Activated naive CD8-positive, alpha-beta T cell (primary cell): ENCODE data around the gene CPEB4.

Experiments used
- H3K27ac Mint-ChIP-seq: one replicate; pipeline ENCODE4 v1.8.0; 2021; ENCODE audit warnings: mixed read lengths
- H3K27me3 Mint-ChIP-seq: one replicate; pipeline ENCODE4 v1.8.0; 2021; ENCODE audit warnings: mixed read lengths
- H3K36me3 Mint-ChIP-seq: one replicate; pipeline ENCODE4 v1.8.0; 2021; ENCODE audit warnings: mixed read lengths
- H3K4me1 Mint-ChIP-seq: one replicate; pipeline ENCODE4 v1.8.0; 2021; ENCODE audit warnings: low read depth, mixed read lengths
- H3K4me3 Mint-ChIP-seq: one replicate; pipeline ENCODE4 v1.8.0; 2021; ENCODE audit warnings: mild to moderate bottlenecking, mixed read lengths
- H3K9me3 Mint-ChIP-seq: one replicate; pipeline ENCODE4 v1.8.0; 2021; ENCODE audit warnings: low read depth, mixed read lengths

CPEB4 gene

DNA sequence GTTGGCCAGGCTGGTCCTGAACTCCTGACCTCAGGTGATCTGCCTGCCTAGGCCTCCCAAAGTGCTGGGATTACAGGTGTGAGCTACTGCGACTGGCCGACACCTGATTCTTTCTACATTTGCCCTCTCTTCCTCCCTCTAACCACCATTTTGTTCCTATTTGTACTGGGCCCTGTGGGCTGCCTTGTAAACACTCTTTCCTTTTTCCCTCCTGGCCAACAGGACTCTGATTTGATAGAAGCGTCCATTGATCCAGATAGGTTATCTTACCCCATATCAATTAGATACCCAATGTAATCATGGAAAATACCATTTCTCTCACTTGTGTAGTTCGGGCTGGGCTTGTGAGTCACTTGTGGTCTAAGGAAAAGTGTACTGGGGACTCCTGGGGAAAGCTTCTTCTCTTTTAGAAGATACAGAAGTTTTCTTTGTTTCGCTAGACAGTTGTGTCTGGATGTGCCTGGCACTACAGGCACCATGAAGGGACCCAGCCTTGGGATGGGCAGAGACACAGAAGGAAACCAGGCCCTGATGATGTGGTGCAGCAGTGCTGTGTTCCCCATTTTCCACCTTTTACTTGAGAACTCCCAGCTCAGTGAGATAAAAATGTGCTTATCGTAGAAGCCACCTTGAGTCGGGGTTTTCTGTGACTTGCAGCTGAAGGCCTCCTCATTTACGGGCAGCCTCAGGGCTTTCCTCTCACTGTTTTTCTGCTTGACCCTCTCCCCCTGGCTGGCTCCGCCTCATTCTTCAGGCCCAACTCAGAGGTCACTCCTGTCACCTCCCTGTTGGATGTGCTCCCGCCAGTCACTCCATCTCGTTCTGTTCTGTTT lies 32.8 kb upstream of the CPEB4 start:
- Mint-ChIP-seq H3K27ac (no peak overlapping the region), H3K27me3 (peaks cover 5% of the 10 kb centered on the region), H3K4me1 (no peaks in the 10 kb centered on the region), H3K9me3 (no peaks in the 10 kb centered on the region), H3K36me3 (no peaks in the 10 kb centered on the region), H3K4me3 (no peak overlapping the region)

- Mint-ChIP-seq H3K9me3 (no peaks in the 10 kb centered on the region), H3K27ac (no peak overlapping the region), H3K36me3 (no peaks in the 10 kb centered on the region), H3K4me1 (no peaks in the 10 kb centered on the region), H3K27me3 (peaks cover 4% of the 10 kb centered on the region), H3K4me3 (no peak overlapping the region)
These were observed 32.0 kb upstream of the CPEB4 start for GRCh38 chr5:173855995-173856656.

GRCh38 chr5:173857234-173857633 lies 30.9 kb upstream of the CPEB4 start:
- H3K9me3 Mint-ChIP-seq: no peaks in the 10 kb centered on the region

GRCh38 chr5:173858021-173858669 lies 30.0 kb upstream of the CPEB4 start:
- H3K36me3 Mint-ChIP-seq: no peaks in the 10 kb centered on the region
- no peaks in the 10 kb centered on the region for H3K9me3 Mint-ChIP-seq
- no peak overlapping the region for H3K27ac Mint-ChIP-seq
- H3K4me1 Mint-ChIP-seq: no peaks in the 10 kb centered on the region
- no peak overlapping the region for H3K4me3 Mint-ChIP-seq
- H3K27me3 Mint-ChIP-seq: no peaks in the 10 kb centered on the region

More at GRCh38 chr5:173857234-173857633, 30.9 kb upstream of the CPEB4 start:
- no peak overlapping the region for H3K27ac Mint-ChIP-seq
- no peaks in the 10 kb centered on the region for H3K27me3 Mint-ChIP-seq
- no peaks in the 10 kb centered on the region for H3K36me3 Mint-ChIP-seq
- no peak overlapping the region for H3K4me3 Mint-ChIP-seq
- H3K4me1 Mint-ChIP-seq: no peaks in the 10 kb centered on the region

DNA sequence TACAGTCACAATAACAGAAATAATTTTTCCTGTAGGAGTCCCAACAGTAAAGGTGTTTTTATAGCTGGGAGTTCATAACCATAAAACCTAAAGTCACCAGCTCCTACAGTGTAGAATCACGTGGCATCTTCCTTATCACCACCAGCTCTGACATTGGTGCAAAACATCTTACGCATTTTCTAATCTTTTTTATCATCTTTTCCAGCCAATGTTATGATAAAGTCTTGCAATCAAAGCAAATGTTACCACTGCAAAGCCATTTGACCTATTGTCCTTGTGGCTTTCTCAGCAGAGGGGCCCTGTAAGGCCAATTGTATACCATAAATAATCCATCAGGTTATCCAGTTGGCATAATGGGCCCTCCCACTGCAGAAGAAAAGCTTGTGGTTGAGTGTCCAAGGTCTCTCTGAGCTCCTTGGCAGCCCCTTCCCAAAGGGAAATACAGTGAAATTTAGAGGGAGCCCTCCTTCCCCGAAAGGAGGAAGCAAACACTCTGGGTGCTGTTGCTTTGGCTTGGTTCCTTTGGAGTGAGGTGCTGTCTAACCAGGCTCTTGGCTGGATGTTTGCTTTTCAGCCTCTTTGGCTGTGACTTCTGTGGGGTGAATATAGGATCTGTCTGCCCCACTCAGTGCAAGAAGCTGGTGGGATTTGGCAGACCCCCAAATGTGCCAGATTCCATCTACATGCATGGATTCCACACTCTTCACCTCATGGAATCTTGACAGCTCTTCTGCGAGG lies 29.3 kb upstream of the CPEB4 start:
- Mint-ChIP-seq H3K27ac (no peak overlapping the region), H3K4me3 (no peak overlapping the region), H3K36me3 (no peaks in the 10 kb centered on the region), H3K4me1 (no peaks in the 10 kb centered on the region), H3K27me3 (no peaks in the 10 kb centered on the region), H3K9me3 (no peaks in the 10 kb centered on the region)

DNA sequence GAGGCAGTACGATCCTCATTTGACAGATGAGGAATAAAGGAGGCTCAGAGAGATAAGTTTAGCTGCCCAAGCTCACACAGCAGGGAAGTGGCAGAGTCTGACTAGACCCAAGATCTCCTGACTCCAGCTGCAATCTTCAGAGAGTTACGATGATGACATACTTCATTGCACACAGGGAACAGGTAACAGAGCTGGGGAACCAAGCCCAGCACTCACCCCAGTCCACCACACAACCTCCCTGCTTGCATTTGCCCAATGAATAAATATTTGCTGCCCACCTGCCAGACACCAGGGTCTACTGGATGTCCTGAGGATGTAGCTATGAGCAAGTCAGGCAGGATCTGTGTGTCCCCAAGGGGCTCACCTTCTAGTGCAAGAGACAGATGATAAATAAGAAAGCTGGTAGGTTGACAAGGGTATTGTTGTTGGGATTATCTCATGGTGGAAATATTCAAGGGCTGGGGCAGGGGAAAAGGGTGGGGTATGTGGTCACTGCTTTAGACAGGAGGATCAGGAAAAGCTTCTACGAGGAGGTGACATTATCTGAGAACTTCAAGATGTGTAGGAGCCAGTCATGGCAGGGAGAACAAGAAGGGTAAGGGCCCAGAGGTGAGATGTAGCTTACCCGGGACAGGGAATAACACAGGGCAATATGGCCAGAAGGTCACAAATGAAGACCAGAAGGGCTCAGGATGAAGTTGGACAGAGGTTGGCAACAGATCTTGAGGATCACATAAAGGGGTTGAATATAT lies 28.6 kb upstream of the CPEB4 start:
- no peak overlapping the region for H3K4me3 Mint-ChIP-seq
- no peaks in the 10 kb centered on the region for H3K4me1 Mint-ChIP-seq
- H3K36me3 Mint-ChIP-seq: no peaks in the 10 kb centered on the region
- H3K9me3 Mint-ChIP-seq: no peaks in the 10 kb centered on the region
- no peaks in the 10 kb centered on the region for H3K27me3 Mint-ChIP-seq
- H3K27ac Mint-ChIP-seq: no peak overlapping the region

DNA sequence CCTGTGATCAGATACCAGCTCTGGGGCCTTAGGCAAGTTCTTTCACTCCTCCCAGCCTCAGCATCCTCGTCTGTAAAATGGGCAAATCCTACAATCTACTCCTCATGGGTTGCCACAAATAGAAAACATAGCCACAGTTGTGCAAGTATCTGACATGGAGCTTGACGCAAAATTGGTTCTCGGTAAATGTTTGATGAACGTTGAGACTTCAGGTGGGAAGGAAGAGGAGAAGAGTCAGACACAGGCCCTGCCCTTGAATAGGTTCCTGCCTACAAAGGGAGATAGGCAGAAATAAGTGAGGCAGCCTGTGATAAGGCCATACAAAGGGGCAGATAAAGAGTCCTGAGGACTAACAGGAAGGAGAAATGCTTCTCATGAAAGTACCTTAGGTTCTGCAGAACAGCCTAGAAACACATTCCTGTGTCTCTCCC lies 26.1 kb upstream of the CPEB4 start:
- H3K27ac Mint-ChIP-seq: no peak overlapping the region
- H3K4me3 Mint-ChIP-seq: no peak overlapping the region
- no peaks in the 10 kb centered on the region for H3K9me3 Mint-ChIP-seq
- no peaks in the 10 kb centered on the region for H3K36me3 Mint-ChIP-seq
- peaks cover 2% of the 10 kb centered on the region for H3K27me3 Mint-ChIP-seq
- no peaks in the 10 kb centered on the region for H3K4me1 Mint-ChIP-seq

DNA sequence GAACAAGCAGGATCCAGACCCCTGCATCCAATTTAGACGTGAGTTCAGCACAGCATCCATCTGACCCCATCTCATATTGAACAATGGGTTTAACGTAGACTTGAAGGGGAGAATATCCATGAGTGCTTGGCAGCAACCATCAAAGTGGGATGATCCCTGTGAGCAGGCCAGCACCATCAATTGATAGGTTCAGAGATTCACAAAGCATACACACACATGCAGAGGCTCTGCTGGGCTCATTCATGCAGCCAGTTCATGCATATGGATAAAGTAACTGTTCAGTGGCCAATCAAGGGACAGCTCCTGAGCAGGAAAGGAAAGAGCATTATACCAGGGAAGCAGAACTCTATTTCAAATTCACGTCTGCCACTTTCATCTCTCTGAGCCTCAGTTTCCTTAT lies 24.8 kb upstream of the CPEB4 start:
- no peaks in the 10 kb centered on the region for H3K4me1 Mint-ChIP-seq
- peaks cover 4% of the 10 kb centered on the region for H3K27me3 Mint-ChIP-seq
- H3K4me3 Mint-ChIP-seq: no peak overlapping the region
- H3K9me3 Mint-ChIP-seq: no peaks in the 10 kb centered on the region
- peaks cover 2% of the 10 kb centered on the region for H3K36me3 Mint-ChIP-seq
- no peak overlapping the region for H3K27ac Mint-ChIP-seq

DNA sequence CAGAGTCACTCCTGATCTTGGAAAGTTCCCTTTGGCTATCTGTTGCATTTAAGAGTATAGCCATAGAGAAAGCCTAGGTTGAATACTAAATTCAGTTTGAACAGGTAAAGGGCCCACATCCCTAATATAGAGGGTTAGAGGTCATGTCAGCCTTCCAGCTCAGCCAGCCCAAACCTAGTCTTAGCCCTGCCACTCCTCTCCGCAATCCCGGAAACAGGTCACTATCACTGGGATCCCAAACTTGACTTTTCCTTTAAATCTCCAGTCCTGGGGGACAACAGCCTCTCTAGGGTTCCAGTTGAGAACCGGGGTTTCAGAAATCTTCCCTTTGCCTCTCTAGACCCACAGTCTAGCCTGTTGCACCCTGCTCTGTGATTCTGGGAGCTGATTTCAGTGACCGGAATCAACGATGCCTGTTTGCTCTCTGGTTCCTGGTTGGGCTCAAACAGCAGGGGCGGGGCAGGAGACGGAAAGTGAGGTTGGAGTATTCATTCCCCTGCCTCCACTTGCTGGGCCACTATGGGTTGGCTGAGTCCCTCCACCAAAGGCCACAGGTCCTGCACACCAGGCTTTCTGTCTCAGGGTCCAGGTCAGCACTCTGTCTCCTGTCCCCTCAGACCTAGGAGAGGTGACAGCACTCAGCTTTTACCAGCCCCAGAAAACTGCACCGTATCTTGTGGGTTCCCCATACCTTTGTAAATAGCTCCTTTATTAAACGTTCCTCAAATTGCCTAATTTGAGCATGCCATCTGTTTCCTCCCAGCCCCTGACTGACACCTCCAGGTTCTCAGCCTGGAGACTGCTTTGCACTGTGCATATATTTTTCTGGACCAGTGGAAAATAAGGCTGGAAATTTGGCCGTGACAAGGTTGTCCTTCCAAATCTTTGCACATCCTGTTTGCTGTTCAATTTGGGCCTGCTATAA lies 23.8 kb upstream of the CPEB4 start:
- Mint-ChIP-seq H3K4me3 (no peak overlapping the region), H3K9me3 (no peaks in the 10 kb centered on the region), H3K4me1 (no peaks in the 10 kb centered on the region), H3K36me3 (peaks cover 2% of the 10 kb centered on the region), H3K27ac (no peak overlapping the region), H3K27me3 (peaks cover 4% of the 10 kb centered on the region)

DNA sequence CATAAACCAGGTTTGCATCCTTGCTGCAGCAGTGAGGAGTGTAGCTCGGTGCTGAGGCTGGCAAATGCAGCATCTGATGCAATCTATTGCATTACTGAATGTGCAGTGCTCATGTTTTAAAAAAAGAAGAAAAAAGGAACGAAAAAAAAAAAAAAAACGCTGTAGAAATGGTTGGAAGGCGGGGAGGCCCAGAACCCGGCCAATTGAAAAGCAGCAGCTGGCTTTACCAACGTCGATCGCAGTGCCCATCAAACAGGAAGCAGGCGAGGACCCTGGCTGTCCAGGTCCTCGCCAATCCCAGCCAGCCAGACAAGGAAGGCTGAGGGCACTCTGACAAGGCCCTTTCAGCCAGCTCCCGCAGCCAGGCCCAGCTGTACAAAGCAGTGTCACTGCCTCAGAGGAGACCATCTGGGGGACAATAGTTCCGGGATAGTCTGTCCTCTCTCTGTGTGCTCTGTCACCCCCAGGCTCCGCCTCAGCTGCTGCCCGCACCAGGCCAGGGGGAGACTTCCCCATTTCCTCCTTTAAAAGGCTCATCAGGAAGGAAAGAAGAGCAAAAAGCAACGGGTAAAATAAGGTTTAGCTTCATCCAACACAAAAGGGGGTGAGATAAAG lies 21.8 kb upstream of the CPEB4 start:
- Mint-ChIP-seq H3K27me3 (peaks cover 4% of the 10 kb centered on the region), H3K9me3 (no peaks in the 10 kb centered on the region), H3K36me3 (peaks cover 2% of the 10 kb centered on the region), H3K4me1 (no peaks in the 10 kb centered on the region), H3K27ac (no peak overlapping the region), H3K4me3 (no peak overlapping the region)

DNA sequence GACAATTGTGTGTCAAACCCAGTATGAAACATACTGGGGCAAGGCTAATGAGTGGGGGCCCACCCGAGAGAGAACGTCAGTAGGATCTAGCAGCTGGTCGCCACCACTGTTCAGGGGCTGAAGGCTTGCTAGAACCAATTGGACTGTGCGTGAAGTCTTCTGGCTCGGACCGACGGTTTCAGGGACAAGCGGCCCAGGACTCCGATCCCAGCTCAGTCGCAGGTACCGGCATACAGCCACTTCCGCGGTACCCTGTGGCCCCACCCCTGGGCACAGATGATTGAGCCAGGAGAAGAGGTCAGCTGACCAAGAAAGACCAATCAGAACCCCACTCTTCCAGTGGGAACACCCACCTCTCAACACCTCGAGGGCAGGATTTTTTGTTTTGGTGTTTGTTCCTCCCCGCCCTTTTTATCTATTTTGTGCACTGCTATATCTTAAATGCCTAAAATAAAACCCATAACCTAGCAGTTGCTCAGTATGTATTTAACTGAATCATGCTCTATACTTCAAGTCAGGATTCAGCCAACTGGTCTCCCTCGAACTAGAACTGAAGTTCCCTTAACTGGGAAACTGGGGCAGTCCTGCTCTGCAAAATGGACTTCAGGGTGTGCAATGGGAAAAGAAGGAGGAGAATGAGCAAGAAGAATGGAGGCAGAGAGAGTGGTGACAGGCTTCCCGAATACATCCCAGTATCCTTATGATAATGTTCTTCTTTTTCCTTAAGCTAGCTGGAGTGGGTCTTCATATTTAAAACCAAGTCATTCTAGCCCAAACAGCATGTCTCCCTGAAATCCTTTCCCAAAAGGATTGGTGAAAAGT lies 21.1 kb upstream of the CPEB4 start:
- no peak overlapping the region for H3K4me3 Mint-ChIP-seq
- peaks cover 2% of the 10 kb centered on the region for H3K36me3 Mint-ChIP-seq
- no peak overlapping the region for H3K27ac Mint-ChIP-seq
- no peaks in the 10 kb centered on the region for H3K4me1 Mint-ChIP-seq
- no peaks in the 10 kb centered on the region for H3K9me3 Mint-ChIP-seq
- peaks cover 4% of the 10 kb centered on the region for H3K27me3 Mint-ChIP-seq

- Mint-ChIP-seq H3K9me3 (no peaks in the 10 kb centered on the region), H3K36me3 (peaks cover 2% of the 10 kb centered on the region), H3K27me3 (peaks cover 4% of the 10 kb centered on the region), H3K4me3 (no peak overlapping the region), H3K4me1 (no peaks in the 10 kb centered on the region), H3K27ac (no peak overlapping the region)
These were observed 19.9 kb upstream of the CPEB4 start for GRCh38 chr5:173868096-173868880.
